Measurements from ENCODE around the gene MARCKSL1.
A peak's percentile ranks its signal among the peaks of the same experiment; 100 is the strongest.

Gene MARCKSL1

DNA sequence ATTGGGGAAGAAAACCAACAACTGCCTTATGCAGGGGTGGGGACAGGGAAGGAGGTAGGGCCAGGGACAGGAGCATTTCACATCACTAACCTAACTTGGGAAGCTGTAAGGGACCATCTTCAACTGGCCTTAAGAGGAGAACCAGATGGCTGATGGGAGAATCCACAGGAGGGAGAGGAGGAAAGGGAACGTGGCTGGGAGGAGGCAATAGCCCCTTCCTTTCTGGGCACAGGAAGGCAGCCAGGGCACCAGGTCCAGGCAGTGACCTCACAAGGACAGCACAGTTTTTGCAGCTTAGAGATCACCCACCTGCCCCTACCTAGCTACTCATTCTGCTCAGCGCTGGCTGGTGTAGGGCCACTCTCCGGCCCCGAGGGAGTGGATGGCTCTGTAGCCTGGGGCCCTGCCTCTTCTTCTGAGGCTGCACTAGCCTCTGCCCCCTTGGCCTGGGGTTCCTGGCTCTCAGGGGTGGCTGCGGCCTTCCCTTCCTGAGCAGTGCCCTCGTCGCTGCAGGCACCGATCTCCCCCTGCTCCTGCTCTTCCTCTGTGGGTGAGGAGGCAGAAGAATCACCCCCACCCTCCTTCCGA lies 1.7 kb downstream of the MARCKSL1 start:
- TF ChIP-seq, protein P1, sequence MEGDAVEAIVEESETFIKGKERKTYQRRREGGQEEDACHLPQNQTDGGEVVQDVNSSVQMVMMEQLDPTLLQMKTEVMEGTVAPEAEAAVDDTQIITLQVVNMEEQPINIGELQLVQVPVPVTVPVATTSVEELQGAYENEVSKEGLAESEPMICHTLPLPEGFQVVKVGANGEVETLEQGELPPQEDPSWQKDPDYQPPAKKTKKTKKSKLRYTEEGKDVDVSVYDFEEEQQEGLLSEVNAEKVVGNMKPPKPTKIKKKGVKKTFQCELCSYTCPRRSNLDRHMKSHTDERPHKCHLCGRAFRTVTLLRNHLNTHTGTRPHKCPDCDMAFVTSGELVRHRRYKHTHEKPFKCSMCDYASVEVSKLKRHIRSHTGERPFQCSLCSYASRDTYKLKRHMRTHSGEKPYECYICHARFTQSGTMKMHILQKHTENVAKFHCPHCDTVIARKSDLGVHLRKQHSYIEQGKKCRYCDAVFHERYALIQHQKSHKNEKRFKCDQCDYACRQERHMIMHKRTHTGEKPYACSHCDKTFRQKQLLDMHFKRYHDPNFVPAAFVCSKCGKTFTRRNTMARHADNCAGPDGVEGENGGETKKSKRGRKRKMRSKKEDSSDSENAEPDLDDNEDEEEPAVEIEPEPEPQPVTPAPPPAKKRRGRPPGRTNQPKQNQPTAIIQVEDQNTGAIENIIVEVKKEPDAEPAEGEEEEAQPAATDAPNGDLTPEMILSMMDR (IDR thresholded peaks at IDR 0.05; ENCODE audit: low read depth, low read length), result no peak
- H3K9me3 ChIP-seq (ENCODE audit: severe bottlenecking), result no peaks in the 10 kb centered on the region
- H3K36me3 ChIP-seq, result peaks cover 58% of the 10 kb centered on the region
- H3K27ac ChIP-seq, result peak overlapping the region; percentile 93
- DNase-seq, result no peak
- no peaks in the 10 kb centered on the region for H3K27me3 ChIP-seq (ENCODE audit: insufficient read depth, low read depth, severe bottlenecking)
- peak overlapping the region; percentile 67 for H3K4me3 ChIP-seq (ENCODE audit: low read depth, low read length)

DNA sequence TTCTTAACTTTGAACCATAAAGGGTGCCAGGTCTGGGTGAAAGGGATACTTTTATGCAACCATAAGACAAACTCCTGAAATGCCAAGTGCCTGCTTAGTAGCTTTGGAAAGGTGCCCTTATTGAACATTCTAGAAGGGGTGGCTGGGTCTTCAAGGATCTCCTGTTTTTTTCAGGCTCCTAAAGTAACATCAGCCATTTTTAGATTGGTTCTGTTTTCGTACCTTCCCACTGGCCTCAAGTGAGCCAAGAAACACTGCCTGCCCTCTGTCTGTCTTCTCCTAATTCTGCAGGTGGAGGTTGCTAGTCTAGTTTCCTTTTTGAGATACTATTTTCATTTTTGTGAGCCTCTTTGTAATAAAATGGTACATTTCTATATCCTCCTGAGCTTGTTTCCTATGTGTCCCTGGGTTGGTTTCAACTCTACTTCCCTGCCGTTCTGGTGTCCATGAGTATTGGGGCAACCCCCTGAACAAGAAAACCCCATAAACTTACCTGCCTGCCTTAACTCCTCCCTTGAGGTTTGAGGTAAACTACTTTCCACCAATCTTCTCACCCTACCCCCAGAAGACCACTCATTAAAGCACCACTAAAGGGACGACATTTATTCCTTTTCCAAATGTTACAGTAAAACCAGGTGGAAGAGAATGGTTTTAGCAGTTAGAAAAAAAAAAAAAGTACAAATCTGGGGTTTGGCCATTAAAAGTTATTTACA lies 2.6 kb downstream of the MARCKSL1 start:
- Histone ChIP-seq H3K27me3 (ENCODE audit: insufficient read depth, low read depth, severe bottlenecking) (no peaks in the 10 kb centered on the region), H3K27ac (no peak overlapping the region), H3K36me3 (peaks cover 68% of the 10 kb centered on the region), H3K4me3 (ENCODE audit: low read depth, low read length) (no peak overlapping the region), H3K9me3 (ENCODE audit: severe bottlenecking) (no peaks in the 10 kb centered on the region)
- DNase-seq, result no peak
- TF ChIP-seq, protein P1 (IDR thresholded peaks at IDR 0.05; ENCODE audit: low read depth, low read length), result no peak

DNA sequence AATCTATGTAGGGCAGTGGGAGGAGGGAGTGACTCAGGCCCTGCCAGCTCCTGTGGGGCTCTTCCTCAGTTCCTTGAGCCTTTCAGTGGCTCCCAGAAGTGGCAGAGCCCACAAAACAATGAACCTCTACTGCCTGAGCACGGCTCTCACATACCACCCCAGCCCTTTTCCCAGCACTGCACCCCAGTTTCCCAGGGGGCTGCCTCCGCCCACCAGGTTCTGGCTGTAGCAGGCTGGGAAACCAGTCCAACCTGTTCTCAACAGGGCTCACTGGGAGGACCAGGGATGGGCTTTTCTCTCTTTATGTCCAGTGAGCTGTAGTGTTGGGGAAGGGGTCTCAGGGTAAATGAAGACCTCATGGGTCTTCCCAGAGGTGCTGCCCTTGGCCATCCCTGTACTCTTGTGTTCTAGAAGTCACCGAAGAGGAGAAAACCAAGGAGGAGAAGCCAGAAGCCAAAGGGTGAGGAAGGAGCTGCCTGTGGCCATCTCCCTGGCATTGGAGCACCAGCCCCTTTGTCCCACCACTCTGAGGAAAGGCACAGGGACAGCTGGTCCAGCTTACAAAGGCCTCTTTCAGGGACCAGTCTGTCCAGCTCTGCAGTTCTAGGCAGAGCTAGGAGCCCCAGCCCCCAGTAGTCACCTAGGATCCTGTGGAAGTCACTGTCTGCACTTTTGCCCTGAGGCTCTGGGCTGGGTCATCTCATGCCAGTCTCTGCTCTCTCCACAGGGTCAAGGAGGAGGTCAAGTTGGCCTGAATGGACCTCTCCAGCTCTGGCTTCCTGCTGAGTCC lies 3.5 kb downstream of the MARCKSL1 start:
- DNase-seq, result no peak
- H3K36me3 ChIP-seq, result peaks cover 77% of the 10 kb centered on the region

DNA sequence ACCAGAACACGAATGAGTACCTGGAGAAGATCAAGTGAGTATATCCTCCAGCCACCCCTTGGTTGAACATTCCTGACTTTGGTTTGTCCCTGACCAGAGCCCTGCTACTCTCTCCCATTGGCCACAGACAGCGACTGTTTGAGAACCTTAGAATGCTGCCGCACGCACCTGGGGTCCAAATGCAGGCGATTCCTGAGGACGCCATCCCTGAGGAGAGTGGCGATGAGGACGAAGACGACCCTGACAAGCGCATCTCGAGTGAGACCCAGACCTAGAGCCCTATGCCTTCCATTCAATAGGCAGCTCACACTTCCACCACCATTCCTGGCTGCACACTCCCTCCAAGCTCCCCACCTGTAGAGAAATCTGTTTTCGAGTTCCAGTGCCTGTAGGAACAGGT lies 4.5 kb downstream of the MARCKSL1 start:
- no peak overlapping the region for H3K4me3 ChIP-seq (ENCODE audit: low read depth, low read length)
- no peaks in the 10 kb centered on the region for H3K27me3 ChIP-seq (ENCODE audit: insufficient read depth, low read depth, severe bottlenecking)
- no peaks in the 10 kb centered on the region for H3K9me3 ChIP-seq (ENCODE audit: severe bottlenecking)
- DNase-seq, result no peak
- H3K27ac ChIP-seq, result no peak overlapping the region
- peaks cover 85% of the 10 kb centered on the region for H3K36me3 ChIP-seq
- TF ChIP-seq, protein P1 (IDR thresholded peaks at IDR 0.05; ENCODE audit: low read depth, low read length), result no peak

More for the DNA sequence above, 3.5 kb downstream of the MARCKSL1 start:
- Histone ChIP-seq H3K9me3 (ENCODE audit: severe bottlenecking) (no peaks in the 10 kb centered on the region), H3K27ac (no peak overlapping the region), H3K27me3 (ENCODE audit: insufficient read depth, low read depth, severe bottlenecking) (no peaks in the 10 kb centered on the region), H3K4me3 (ENCODE audit: low read depth, low read length) (no peak overlapping the region)
- TF ChIP-seq, protein P1 (IDR thresholded peaks at IDR 0.05; ENCODE audit: low read depth, low read length), result no peak

DNA sequence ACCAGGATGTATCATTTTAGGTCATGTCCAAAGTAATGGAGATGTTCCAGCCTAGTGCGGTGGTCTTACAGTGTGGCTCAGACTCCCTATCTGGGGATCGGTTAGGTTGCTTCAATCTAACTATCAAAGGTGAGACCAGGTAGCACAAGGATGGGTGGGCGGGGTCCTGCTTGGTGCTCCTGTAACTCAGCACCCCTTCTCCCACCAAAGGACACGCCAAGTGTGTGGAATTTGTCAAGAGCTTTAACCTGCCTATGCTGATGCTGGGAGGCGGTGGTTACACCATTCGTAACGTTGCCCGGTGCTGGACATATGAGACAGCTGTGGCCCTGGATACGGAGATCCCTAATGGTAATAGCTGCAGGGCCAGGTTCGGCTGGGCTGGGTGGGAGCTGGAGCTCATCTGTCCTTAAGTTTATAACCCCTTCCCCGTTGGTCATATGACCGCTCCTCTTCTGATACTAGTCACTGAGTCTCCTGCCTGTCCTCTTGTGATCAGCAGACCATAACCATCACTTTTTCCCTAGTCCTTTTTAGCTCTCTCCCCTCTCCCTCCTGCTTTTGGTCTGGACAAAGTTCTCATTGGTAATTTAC lies 5.4 kb downstream of the MARCKSL1 start:
- no peaks in the 10 kb centered on the region for H3K27me3 ChIP-seq (ENCODE audit: insufficient read depth, low read depth, severe bottlenecking)
- peaks cover 93% of the 10 kb centered on the region for H3K36me3 ChIP-seq
- TF ChIP-seq, protein P1 (IDR thresholded peaks at IDR 0.05; ENCODE audit: low read depth, low read length), result no peak
- DNase-seq, result no peak
- no peak overlapping the region for H3K4me3 ChIP-seq (ENCODE audit: low read depth, low read length)
- H3K9me3 ChIP-seq (ENCODE audit: severe bottlenecking), result no peaks in the 10 kb centered on the region
- no peak overlapping the region for H3K27ac ChIP-seq

All from WERI-Rb-1 (cell line).